HG02798 (cell line): ENCODE data around the gene TEX14.
"Not testable (repeated sequence)": the region's sequence is repeated elsewhere in the genome, so short reads cannot be mapped to it uniquely, and the experiment has no call there.

Experiments used
- ATAC-seq: cut with Tn5 transposase; IDR thresholded peaks from one replicate; pipeline ENCODE4 v1.9.1; 2021; ENCODE audit warnings: mild to moderate bottlenecking; ENCODE audit not compliant: unreplicated experiment, poor library complexity

Gene TEX14

GRCh38 chr17:58690033-58690432, 1.8 kb downstream of the TEX14 start:
- not testable (repeated sequence) for ATAC-seq

GRCh38 chr17:58688521-58688920, 3.3 kb downstream of the TEX14 start:
- ATAC-seq = no peak

GRCh38 chr17:58686980-58687379, 4.9 kb downstream of the TEX14 start:
- no peak for ATAC-seq

- not testable (repeated sequence) for ATAC-seq
Observed at GRCh38 chr17:58684462-58684861, 7.4 kb downstream of the TEX14 start.

- no peak for ATAC-seq
Observed at GRCh38 chr17:58684003-58684402, 7.8 kb downstream of the TEX14 start.

GRCh38 chr17:58680038-58680369, 11.8 kb downstream of the TEX14 start:
- no peak for ATAC-seq

GRCh38 chr17:58679263-58680037, 12.4 kb downstream of the TEX14 start:
- ATAC-seq = no peak

GRCh38 chr17:58678287-58678686, 13.6 kb downstream of the TEX14 start:
- not testable (repeated sequence) for ATAC-seq

- no peak for ATAC-seq
Observed at GRCh38 chr17:58677194-58677880, 14.5 kb downstream of the TEX14 start.

GRCh38 chr17:58671969-58672368, 19.9 kb downstream of the TEX14 start:
- no peak for ATAC-seq

- ATAC-seq = no peak
Observed at GRCh38 chr17:58669853-58670252, 22.0 kb downstream of the TEX14 start.

GRCh38 chr17:58668598-58668935, 23.3 kb downstream of the TEX14 start:
- ATAC-seq = no peak

GRCh38 chr17:58667934-58668597, 23.8 kb downstream of the TEX14 start:
- no peak for ATAC-seq

- ATAC-seq = no peak
Observed at GRCh38 chr17:58666858-58667267, 25.0 kb downstream of the TEX14 start.

- no peak for ATAC-seq
Observed at GRCh38 chr17:58665946-58666857, 25.6 kb downstream of the TEX14 start.

- no peak for ATAC-seq
Observed at GRCh38 chr17:58664302-58664701, 27.5 kb downstream of the TEX14 start.

GRCh38 chr17:58661499-58661898, 30.3 kb downstream of the TEX14 start:
- ATAC-seq = no peak

GRCh38 chr17:58660621-58661020, 31.2 kb downstream of the TEX14 start:
- no peak for ATAC-seq

GRCh38 chr17:58659714-58660084, 32.1 kb downstream of the TEX14 start:
- ATAC-seq = not testable (repeated sequence)
